ENCODE results near the gene ZCCHC7. TPM values are rescaled to one million over a fixed set of nuclear protein-coding genes. Genes with fewer than 3 reads are reported as not detected.
A peak's percentile ranks its signal among the peaks of the same experiment; 100 is the strongest.

The ZCCHC7 gene
- total RNA-seq, 1 donor, result 25.0 TPM

GRCh38 chr9:37259951-37260350 is 139.6 kb downstream of the ZCCHC7 start:
- TF ChIP-seq CTCF (IDR thresholded peaks at IDR 0.05; ENCODE audit: insufficient read depth, low read depth, low read length), result no peak
- H3K4me3 ChIP-seq (ENCODE audit: low read depth, low read length), result no peak overlapping the region
- DNase-seq (ENCODE audit: low read depth), result no peak

- peak; percentile 71 for TF ChIP-seq CTCF (IDR thresholded peaks at IDR 0.05; ENCODE audit: insufficient read depth, low read depth, low read length)
- H3K4me3 ChIP-seq (ENCODE audit: low read depth, low read length), result no peak overlapping the region
- DNase-seq (ENCODE audit: low read depth), result peak; percentile 42
Observed at GRCh38 chr9:37262410-37262809, 142.0 kb downstream of the ZCCHC7 start.

- no peak for DNase-seq (ENCODE audit: low read depth)
- no peak for TF ChIP-seq CTCF (IDR thresholded peaks at IDR 0.05; ENCODE audit: insufficient read depth, low read depth, low read length)
- H3K4me3 ChIP-seq (ENCODE audit: low read depth, low read length), result no peak overlapping the region
Observed at GRCh38 chr9:37264539-37264938, 144.2 kb downstream of the ZCCHC7 start.

GRCh38 chr9:37266630-37267029 is 146.3 kb downstream of the ZCCHC7 start:
- no peak for DNase-seq (ENCODE audit: low read depth)
- TF ChIP-seq CTCF (IDR thresholded peaks at IDR 0.05; ENCODE audit: insufficient read depth, low read depth, low read length), result no peak
- H3K4me3 ChIP-seq (ENCODE audit: low read depth, low read length), result no peak overlapping the region

- no peak for TF ChIP-seq CTCF (IDR thresholded peaks at IDR 0.05; ENCODE audit: insufficient read depth, low read depth, low read length)
- no peak overlapping the region for H3K4me3 ChIP-seq (ENCODE audit: low read depth, low read length)
- DNase-seq (ENCODE audit: low read depth), result no peak
Observed at GRCh38 chr9:37269221-37269620, 148.8 kb downstream of the ZCCHC7 start.

- no peak for DNase-seq (ENCODE audit: low read depth)
- no peak for TF ChIP-seq CTCF (IDR thresholded peaks at IDR 0.05; ENCODE audit: insufficient read depth, low read depth, low read length)
- no peak overlapping the region for H3K4me3 ChIP-seq (ENCODE audit: low read depth, low read length)
Observed at GRCh38 chr9:37271679-37272078, 151.3 kb downstream of the ZCCHC7 start.

- no peak for TF ChIP-seq CTCF (IDR thresholded peaks at IDR 0.05; ENCODE audit: insufficient read depth, low read depth, low read length)
- no peak overlapping the region for H3K4me3 ChIP-seq (ENCODE audit: low read depth, low read length)
Observed at GRCh38 chr9:37273595-37273994, 153.2 kb downstream of the ZCCHC7 start.

More at GRCh38 chr9:37273595-37273994, 153.2 kb downstream of the ZCCHC7 start:
- no peak for DNase-seq (ENCODE audit: low read depth)

Data from fibroblast of villous mesenchyme (primary cell).